ENCODE data around the gene ARIH1.

- TF ChIP-seq CTCF (IDR thresholded peaks at IDR 0.05), result no peak
- no peak for TF ChIP-seq TCF7L2 (IDR thresholded peaks at IDR 0.05; ENCODE audit: low read depth, low read length)
- TF ChIP-seq POLR2AphosphoS5 (IDR thresholded peaks at IDR 0.05; ENCODE audit: low read depth, low read length), result no peak
Observed at GRCh38 chr15:72493220-72493619, 19.1 kb downstream of the ARIH1 start.

Measured in Panc1 (cell line).